NK-92 (cell line): ENCODE data around the gene HSD3B7.
A peak's percentile ranks its signal among the peaks of the same experiment; 100 is the strongest.

Experiments used
- DNase-seq: peaks from one replicate; lab custom pipeline; 2025; ENCODE audit not compliant: unreplicated experiment; lab: John Stamatoyannopoulos, UW

The HSD3B7 gene

DNA sequence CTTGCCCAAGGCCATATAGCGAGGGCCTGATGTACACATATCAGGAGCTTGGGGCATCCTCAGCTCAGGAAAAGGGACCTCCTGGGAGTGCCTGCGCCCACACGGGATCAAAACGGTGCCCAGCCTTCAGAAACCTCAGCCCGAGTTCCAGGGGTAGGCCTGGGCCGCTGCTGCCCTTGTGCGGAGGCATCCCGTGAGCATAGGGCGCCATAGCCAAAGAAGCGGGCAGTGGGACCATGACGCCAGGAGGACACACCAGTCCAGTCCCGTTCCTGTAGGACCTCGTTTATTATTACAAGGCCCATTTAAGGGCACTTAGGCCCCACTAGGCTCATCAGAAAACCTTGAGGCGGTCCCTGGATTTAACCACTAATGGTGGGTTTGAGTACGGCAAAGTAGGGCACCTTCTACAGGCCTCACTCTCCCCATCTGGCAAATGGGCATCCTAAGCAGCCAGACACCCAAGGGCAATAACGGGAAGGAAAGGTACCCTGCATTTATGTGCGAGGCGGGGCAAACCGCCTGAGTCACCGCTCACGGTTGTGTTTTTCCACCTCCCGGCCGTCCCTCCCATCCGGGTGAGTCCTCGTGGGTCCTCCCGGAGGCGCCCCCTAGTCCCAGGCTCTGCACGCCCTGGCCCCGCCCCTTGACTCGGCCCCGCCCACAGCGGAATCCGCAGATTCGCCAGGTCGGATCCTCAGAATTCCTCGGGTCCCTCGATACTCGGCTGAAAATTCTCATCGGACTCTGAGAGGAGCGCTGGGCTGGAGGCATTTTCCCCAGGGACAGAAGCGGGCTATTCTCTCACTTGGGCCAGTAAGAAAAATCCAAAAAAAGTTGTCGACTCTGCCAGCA is 28.2 kb upstream of the HSD3B7 start:
- peak; percentile 16 for DNase-seq

DNA sequence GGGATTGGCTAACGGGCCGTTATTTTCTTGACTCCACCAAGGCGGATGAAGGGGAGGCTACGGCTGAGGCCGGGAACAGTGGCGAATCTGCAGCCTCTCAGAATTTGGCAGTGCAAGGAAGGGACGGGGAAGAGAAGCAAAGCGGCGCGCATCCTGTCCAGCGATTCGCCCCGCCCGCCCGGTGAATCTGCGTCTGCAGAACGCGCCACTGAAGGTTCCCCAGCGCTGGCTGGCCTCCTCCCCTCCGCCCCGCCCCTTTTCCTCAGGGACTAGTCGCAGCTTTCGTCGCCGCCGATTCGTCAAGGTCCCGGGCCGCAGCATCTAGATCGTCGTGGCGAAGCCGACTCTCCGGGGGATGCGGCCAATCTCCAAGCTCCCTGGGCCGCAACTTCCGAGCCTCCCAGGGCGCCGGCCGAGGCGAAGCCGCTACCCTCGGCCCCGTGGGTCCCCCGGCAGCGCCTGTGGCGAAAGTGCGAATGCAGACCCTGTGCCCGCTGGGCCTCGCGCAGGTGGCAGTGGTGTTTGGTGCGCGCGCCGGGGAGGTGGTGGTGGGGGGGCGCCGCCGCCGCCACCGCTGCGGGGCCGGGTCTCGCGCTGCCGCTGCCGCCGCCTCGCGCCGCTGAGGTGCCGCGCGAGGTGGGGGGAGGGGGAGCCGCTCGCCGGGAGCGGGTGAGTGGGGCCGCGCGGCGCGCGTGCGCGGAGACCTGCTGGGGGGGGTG is 27.4 kb upstream of the HSD3B7 start, which contains the start of gene SETD1A:
SETD1A (plus strand) TSS at position 299 of the 719 bp plus-strand sequence. CDS start 978 bp downstream, outside the sequence.
- peak; percentile 58 for DNase-seq

DNA sequence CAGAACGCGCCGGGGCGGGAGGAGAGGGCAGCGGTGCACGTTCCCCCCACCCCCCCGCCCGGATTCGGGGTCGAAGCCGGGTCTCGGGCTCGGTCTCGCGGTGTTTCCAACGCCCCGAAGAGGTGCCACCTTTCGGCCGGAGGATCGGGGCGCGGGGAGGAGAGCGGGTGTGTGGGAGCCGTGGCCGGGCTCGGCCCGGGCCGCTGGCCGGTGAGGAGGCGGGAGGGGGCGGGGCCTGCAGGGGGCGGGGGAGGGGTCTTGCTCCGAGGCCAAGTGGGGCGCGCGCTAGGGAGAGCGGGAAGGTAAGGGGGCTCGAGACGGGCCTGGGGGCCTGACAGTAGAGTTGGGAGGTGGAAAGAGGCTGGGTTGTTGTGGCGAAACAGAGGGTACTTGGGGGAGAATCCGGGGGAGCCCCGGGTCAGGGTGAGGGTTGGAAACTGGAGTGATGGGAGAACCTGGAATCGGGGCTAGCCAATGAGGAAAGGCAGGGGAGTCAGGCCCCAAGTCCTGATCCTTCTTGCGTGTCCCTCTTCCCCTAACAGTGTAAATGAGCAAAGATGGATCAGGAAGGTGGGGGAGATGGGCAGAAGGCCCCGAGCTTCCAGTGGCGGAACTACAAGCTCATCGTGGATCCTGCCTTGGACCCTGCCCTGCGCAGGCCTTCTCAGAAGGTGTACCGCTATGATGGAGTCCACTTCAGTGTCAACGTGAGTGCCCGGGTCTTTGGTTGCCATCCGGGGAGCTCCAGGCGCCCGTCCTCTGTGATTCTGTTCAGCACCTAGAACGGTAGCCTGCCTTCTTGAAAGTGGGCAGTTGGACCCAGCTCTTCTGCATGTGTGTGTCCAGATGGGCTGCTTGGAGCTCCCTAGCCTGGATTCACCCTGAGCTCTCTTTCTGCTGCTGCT is 26.6 kb upstream of the HSD3B7 start:
- DNase-seq: no peak

GRCh38 chr16:30961384-30961783 is 23.6 kb upstream of the HSD3B7 start:
- DNase-seq: no peak

DNA sequence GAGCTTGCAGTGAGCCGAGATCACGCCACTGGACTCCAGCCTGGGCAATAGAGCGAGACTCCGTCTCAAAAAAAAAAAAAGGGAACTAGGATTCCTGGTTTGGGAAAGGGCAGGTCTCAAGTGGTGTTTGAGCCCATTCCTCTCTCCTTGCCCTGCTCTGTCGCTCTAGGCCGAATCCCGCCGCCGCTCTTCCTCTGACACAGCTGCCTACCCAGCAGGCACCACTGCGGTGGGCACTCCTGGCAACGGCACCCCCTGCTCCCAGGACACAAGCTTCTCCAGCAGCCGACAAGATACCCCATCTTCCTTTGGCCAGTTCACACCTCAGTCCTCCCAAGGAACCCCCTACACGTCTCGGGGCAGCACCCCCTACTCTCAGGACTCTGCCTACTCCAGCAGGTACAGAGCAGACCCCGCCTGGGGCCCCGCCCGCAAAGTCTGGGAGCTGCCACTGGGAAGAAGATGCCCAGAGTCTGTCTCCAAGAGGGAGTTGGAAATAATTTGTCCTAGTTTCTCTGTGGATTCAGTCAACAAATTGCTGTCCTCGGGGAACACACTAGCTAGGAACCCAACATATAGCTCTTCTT is 21.0 kb upstream of the HSD3B7 start:
- DNase-seq: no peak

DNA sequence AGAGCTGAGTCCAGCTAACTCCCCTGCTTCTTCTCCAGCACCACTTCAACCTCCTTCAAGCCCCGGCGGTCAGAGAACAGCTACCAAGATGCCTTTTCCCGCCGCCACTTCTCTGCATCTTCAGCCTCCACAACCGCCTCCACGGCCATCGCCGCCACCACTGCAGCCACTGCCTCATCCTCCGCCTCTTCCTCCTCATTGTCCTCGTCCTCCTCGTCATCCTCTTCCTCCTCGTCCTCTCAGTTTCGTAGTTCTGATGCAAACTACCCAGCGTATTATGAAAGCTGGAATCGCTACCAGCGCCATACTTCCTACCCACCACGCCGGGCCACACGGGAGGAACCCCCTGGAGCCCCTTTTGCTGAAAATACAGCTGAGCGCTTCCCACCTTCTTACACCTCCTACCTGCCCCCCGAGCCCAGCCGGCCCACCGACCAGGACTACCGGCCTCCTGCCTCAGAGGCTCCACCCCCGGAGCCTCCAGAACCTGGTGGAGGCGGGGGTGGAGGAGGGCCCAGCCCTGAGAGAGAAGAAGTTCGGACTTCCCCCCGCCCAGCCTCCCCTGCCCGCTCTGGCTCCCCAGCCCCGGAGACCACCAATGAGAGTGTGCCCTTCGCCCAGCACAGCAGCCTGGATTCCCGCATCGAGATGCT is 20.3 kb upstream of the HSD3B7 start:
- no peak for DNase-seq

DNA sequence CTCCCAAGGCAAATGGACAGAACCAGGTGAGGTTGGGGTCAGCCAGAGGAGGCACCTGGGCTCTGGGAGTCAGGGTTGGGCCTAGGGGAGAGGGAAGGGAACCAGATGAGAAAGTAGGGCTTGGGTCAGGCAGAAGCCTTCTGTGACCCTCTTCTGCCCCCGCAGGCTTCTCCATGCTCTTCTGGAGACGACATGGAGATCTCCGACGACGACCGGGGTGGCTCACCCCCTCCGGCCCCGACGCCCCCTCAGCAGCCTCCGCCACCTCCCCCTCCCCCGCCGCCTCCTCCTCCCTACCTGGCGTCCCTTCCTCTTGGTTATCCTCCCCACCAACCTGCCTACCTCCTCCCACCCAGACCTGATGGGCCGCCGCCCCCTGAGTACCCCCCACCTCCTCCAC is 19.6 kb upstream of the HSD3B7 start:
- no peak for DNase-seq

GRCh38 chr16:30966033-30966619 is 18.9 kb upstream of the HSD3B7 start:
- DNase-seq: no peak

DNA sequence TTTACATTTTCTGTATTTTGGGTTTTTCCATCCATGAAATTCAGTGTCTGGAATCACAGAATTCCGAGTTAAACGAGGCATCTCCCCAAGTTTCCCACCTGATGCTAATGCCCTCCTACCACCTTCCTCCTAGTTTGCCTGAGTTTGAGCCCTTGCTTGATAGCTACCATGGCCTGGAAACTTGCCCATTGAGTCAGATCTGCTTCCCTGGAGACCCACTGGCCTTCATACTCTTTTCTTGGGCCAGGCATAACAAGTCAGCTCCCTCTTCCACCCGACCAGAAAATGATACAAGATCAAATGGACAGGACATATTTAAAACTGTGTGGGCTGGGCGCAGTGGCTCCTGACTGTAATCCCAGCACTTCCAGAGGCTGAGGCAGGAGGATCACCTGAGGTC is 17.2 kb upstream of the HSD3B7 start:
- no peak for DNase-seq

GRCh38 chr16:30969246-30969842 is 15.7 kb upstream of the HSD3B7 start:
- DNase-seq: no peak

DNA sequence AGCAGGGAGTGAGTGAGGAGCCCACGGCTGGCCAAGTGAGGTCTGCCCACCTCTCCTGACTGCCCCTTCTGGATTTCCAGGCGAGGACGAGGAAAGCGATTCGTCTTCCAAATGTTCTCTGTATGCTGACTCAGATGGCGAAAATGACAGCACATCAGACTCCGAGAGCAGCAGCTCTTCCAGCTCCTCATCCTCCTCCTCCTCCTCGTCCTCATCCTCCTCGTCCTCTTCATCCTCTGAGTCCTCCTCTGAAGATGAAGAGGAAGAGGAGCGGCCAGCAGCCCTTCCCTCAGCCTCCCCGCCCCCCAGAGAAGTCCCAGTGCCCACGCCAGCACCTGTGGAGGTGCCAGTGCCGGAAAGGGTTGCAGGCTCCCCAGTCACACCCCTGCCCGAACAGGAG is 13.7 kb upstream of the HSD3B7 start:
- DNase-seq: no peak

GRCh38 chr16:30972872-30973271 is 12.1 kb upstream of the HSD3B7 start:
- DNase-seq: no peak

GRCh38 chr16:30974348-30974747 is 10.7 kb upstream of the HSD3B7 start:
- no peak for DNase-seq

- DNase-seq: no peak
Measured at GRCh38 chr16:30976486-30976885, 8.5 kb upstream of the HSD3B7 start.

DNA sequence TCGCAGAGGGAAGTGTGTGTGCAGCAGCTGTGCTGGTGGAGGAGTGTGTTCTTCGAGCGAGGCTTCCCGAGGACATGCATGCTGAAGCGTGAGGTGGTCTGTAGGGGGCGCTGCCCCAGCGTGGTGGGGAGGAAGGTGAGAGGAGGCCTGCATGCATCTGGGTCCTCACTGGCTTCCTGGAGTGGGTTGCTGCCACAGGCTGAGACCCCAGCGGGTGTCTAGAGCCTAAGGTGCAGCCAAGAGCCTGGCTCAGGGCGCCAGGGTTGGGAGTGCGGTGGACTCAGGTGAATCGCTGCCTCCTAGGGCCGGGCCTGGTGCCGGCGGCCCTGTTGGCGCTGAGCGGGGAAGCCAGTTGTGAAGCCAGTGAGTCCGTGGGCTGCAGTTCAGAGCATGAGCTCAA is 7.5 kb upstream of the HSD3B7 start:
- no peak for DNase-seq

DNA sequence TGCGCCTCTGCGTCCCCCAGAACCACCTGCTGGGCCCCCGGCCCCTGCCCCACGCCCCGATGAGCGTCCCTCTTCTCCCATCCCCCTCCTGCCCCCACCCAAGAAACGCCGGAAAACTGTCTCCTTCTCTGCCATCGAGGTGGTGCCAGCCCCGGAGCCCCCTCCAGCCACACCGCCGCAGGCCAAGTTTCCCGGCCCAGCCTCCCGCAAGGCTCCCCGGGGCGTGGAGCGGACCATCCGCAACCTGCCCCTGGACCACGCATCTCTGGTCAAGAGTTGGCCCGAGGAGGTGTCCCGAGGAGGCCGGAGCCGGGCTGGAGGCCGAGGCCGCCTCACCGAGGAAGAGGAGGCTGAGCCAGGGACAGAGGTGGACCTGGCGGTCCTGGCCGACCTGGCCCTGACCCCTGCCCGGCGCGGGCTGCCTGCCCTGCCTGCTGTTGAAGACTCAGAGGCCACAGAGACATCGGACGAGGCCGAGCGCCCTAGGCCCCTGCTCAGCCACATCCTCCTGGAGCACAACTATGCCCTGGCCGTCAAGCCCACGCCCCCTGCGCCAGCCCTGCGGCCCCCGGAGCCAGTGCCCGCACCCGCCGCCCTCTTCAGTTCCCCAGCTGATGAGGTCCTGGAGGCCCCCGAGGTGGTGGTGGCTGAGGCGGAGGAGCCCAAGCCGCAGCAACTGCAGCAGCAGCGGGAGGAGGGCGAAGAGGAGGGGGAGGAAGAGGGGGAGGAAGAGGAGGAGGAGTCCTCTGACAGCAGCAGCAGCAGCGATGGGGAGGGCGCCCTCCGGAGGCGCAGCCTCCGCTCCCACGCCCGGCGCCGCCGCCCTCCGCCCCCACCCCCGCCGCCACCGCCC is 5.6 kb upstream of the HSD3B7 start:
- no peak for DNase-seq

DNA sequence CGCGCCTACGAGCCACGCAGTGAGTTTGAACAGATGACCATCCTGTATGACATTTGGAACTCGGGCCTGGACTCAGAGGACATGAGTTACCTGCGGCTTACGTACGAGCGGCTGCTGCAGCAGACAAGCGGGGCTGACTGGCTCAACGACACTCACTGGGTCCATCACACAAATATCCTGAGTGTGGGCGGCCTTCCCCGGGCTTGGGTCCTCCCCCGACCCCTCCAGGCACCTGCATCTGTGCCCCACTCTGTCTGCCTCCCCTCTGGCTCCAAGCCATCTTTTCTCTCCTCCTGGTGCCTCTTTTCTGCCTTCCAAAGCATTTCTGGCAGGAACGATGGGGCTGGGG is 5.0 kb upstream of the HSD3B7 start:
- DNase-seq: no peak

DNA sequence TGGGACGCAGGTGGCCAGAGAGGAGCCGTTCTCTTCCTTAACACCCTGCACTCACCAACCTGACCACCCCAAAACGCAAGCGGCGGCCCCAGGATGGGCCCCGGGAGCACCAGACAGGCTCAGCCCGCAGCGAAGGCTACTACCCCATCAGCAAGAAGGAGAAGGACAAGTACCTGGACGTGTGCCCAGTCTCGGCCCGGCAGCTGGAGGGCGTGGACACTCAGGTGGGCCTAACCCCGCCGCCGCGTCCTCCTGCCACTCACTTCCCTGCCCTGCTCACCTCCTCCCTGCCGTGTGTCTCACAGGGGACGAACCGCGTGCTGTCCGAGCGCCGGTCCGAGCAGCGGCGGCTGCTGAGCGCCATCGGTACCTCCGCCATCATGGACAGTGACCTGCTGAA is 4.6 kb upstream of the HSD3B7 start:
- DNase-seq: no peak

GRCh38 chr16:30980959-30981358 is 4.0 kb upstream of the HSD3B7 start:
- DNase-seq: no peak
